Suprapubic skin (tissue), 4 donors: Measurements from ENCODE around the gene NRGN.

Experiments used
- EP300 ChIP-seq: sonication (generic); formaldehyde crosslinking; IDR thresholded peaks from one replicate; pipeline ENCODE4 v1.6.1; 2017; ENCODE audit warnings: antibody characterized with exemption
- POLR2AphosphoS5 ChIP-seq, 3 donors: sonication (generic); formaldehyde crosslinking; IDR thresholded peaks; one replicate each; pipeline ENCODE4 v1.6.1; 2017; ENCODE audit warnings: antibody characterized with exemption in 3 of 3

GRCh38 chr11:124700028-124700427 is 39.7 kb upstream of the NRGN start:
- TF ChIP-seq POLR2AphosphoS5 (IDR thresholded peaks at IDR 0.05) = no peak
- no peak for TF ChIP-seq EP300
